GM15510 (cell line): ENCODE measurements around the gene PHLPP1.

ENCODE experiments used
- POLR2A ChIP-seq: IDR thresholded peaks from 3 replicates; pipeline ENCODE4 v1.6.1; 2011; ENCODE audit warnings: borderline replicate concordance; ENCODE audit not compliant: insufficient read length; ENCODE audit errors: extremely low read depth

PHLPP1 gene

GRCh38 chr18:62975785-62976184 is 260.4 kb downstream of the PHLPP1 start:
- no peak for TF ChIP-seq POLR2A

- TF ChIP-seq POLR2A: no peak
Measured at GRCh38 chr18:62976227-62976626, 260.9 kb downstream of the PHLPP1 start.

DNA sequence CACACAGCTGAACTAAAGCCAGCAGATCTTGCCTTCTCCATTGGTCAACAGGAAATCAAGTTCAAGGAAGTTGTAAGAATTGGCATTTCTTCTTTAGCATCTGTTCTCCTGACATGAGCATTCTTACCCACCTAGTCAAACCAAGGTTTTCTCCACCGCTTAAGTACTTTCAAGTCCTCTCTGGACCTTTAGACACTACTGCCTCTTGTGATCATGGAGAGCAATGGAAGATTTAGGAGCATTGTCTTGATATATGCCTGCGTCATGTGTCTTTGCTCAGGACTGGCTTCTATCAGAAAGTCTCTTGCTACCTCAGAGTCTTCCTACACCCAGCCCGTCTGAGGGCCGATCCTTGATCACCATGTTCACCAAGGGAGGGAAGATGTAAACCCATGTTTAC is 262.2 kb downstream of the PHLPP1 start:
- no peak for TF ChIP-seq POLR2A

DNA sequence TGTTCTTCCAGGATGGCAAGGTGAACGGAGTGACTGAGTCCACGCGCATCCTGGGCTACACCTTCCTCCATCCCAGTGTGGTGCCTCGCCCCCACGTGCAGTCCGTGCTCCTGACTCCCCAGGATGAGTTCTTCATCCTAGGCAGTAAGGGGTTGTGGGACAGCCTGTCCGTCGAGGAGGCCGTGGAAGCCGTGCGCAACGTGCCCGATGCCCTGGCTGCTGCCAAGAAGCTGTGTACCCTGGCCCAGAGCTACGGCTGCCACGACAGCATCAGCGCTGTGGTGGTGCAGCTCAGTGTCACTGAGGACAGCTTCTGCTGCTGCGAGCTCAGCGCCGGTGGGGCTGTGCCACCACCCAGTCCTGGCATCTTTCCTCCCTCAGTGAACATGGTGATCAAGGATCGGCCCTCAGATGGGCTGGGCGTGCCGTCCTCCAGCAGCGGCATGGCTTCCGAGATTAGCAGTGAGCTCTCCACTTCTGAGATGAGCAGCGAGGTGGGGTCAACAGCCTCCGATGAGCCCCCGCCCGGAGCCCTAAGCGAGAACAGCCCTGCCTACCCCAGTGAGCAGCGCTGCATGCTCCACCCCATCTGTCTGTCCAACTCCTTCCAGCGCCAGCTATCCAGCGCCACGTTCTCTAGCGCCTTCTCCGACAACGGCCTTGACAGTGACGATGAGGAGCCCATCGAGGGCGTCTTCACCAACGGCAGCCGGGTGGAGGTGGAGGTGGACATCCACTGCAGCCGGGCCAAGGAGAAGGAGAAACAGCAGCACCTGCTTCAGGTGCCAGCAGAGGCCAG is 263.1 kb downstream of the PHLPP1 start:
- no peak for TF ChIP-seq POLR2A

DNA sequence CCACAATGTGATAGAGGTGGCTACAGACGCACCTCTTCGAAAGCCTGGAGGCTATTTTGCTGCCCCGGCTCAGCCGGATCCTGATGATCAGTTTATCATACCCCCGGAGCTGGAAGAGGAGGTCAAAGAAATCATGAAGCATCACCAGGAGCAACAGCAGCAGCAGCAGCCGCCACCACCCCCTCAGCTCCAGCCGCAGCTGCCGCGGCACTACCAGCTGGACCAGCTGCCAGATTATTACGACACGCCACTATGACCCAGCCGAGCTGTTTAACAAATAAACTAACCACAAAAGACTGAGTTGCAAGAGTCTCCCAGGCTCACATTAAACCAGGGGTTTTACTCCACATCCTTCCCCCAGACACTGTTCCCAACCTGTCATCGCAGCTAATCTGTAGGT is 263.8 kb downstream of the PHLPP1 start:
- TF ChIP-seq POLR2A: no peak

DNA sequence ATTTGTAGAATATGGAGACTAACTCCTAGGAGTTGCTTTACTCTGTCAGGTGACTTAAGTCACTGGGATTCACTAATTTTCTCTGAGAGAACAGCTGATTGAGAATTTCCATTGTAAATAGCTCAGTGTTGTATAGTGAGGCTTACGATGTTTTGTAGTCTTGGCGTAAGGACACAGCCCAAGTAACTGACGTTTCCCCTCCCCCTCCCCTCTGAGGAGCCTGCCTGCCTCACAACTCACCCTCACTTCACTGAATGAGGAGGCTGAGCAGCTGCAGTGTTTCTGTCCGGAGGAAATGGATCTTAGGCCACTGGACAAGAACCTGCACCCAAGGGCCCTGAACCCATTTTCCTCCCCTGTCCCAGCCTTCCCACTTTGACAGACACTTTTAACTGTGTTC is 264.6 kb downstream of the PHLPP1 start:
- no peak for TF ChIP-seq POLR2A

DNA sequence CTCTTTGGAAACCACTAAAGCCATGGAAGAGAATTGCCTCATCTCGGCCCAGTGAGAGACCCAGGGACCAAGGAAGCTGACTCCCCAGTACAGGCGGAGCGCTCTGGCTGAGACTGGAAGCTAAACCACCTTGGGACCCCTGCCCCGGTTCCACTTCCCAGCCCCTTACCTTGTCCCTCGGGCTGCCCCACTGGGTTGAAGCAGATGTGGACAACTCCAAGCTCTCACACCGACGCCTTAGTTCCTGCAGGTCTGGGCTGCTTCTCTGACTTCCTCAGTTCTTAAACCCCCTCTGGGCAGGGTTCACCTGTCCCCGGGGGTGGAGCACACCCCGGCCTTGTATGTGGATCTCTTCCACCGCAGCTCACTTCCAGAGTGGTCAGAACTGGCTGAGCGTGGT is 266.2 kb downstream of the PHLPP1 start:
- TF ChIP-seq POLR2A: no peak

DNA sequence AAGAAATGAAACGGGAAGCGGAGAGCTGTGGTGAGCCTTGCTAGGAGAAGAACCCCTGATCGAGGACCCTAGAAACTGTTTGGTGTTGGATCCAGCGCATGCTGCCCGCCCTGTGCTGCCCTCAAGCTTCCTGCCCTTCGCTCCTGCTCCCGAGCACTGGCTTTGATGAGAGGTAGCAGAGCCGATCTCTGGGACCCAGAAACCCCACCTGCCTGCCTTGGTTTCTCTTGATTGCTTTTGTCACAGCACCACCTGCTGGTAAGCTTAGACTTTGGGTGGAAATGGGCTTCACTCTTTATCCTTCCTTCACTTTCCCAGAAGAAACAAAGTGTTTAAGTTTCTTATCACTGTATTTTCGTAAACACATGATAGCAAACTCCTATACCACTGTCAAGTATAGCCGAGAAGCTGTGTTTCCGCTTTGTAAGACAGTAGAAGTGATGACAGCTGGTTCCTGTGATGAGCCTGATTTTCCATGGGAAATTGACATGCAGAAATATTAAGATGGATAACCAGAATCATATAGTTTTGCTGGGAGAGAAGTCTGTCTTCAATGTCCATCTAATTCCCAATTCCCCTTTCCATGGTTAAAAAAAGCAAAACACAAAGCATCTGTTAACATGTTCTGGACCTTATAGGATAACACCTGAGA is 267.4 kb downstream of the PHLPP1 start:
- no peak for TF ChIP-seq POLR2A

DNA sequence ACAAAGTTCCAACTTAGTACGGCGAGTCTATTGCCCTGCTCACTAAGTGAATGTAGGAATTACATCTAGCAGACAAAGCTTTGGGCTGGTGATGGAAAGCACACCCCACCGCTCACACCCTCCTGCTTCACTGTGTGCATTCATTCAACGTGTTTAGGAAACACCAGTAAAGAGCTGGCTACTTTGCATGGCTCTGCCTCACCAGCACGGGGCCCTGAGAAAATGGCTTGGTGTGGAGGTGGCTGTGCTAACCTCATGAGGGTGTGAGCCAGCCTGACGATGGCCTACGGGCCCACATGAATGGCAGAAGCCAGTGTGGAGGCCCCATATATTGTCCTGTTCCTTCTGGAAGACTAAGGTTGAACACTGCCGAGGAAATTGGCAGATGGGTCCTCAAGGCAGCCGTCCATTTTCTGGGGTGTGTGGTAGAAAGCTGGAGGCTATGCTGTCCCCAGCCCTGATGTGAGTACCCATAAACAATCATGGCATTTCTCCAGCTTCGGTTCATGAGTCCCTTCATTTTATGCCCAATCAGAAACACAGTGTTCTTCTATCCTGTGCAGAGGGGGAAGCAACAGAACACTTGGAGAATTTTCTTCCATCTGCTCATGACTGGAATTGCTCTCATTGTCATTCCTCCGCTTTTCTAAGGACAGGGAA is 269.4 kb downstream of the PHLPP1 start:
- TF ChIP-seq POLR2A: no peak

GRCh38 chr18:62986490-62986889 is 271.1 kb downstream of the PHLPP1 start:
- no peak for TF ChIP-seq POLR2A

DNA sequence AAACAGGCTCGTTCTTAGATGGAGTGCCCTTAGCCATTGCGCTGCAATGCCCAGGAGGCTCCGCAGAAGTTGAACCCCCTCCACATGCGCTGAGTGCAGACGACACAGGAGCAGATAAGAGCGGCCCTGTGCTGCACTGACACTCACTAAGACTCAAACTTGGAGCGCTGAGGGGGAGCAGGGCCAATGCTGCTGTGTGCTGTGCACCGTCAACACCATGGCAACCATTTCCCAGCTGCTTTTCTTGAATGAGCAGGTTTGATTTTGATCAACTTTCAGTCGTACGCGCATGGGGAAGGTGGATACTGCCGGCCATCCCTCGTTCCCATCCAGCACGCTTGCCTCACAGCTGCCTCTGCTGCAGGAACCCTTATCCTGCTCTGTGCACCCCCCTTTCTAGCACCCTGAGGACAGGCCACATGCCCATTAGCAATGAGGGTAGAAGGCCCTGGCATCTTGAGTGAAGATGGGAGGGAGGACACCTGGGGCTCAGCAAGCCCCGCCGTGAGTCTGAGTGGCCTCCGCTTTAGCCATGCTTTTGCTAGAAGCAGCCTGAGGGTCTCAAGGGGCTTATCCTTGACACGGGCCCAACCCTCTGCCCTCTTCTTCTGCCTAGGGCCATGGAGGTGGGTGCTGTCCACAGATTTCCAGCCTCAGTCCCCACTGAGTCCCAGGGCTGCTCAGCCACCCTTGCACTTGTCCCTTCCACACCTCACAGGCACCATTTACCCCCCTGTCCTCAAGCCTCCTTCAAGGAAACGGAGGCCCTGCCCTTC is 271.9 kb downstream of the PHLPP1 start:
- TF ChIP-seq POLR2A: no peak

DNA sequence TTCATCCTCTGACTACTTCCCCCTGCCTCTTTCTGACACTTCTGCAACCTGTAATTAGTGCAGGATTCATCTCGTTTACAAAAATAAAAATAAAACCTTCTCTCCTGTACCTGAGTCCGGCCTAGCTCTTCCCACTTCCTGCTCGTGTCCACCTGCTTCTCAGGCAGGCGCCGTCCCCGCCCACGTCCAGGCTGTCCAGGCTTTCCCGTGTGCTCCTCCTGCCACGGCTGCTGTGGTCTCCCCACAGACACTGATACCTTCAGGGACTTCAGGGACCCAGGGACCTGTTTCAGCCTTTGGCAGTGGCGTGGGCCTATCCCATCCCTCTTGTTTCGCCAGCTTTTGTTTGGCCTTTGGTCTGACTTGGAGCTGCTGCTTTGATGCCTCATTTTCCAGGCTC is 272.5 kb downstream of the PHLPP1 start:
- no peak for TF ChIP-seq POLR2A

DNA sequence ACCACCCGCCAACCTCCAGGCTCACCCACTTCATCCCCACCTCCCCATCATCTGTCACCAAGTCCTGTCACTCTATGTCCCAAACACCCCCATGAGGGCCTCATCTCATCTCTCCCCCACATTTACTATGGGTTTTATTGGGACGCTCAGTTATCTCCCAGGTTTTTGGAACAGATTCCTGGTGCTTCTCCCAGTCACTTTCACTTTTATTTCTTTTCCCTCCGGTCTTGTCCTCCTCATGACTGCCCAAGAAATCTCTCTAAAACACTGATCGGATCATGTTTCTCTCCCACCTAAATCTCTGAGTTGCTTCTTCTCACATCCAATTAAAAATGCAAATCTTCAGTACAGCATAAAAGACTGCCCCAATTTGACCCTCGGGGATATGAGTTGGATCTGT is 273.1 kb downstream of the PHLPP1 start:
- no peak for TF ChIP-seq POLR2A

DNA sequence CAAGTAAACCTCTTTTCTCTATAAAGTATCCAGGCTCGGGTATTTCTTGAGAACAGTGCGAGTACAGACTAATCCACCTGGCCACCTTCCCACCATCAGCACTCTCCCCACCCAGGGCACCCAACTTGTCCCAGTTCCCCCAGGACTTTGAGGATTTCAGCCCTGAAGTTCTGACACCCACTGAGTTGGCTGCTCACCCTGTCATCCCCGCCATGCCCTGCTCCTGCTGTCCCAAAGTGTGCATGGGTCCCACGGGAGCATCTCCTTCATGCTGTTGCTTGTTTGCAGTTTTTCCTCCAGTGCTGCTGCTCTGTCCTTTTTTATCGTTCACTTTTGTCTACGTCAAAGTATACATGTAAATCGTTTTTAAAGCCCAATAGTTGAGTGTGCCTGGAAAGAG is 273.9 kb downstream of the PHLPP1 start:
- no peak for TF ChIP-seq POLR2A

GRCh38 chr18:62990653-62991052 is 275.3 kb downstream of the PHLPP1 start:
- no peak for TF ChIP-seq POLR2A

DNA sequence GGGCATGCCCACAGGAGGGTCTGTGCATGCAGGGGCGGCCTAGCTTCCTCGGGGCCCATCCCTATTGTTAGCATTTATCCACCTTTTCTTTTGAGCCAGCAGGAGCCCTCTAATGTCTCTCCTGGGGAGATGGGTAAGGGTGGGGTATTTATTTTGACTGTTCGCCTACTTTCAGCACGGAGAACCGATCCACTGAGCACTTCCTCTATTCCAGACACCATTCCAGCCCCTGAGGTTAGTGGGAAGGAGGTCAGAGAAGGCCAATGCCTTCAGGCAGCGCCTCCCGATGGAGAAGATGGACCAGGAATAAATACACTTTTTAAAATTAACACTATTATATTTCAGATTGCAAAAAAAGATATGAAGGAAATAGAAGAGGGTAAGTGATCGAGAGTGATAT is 276.0 kb downstream of the PHLPP1 start:
- TF ChIP-seq POLR2A: no peak

DNA sequence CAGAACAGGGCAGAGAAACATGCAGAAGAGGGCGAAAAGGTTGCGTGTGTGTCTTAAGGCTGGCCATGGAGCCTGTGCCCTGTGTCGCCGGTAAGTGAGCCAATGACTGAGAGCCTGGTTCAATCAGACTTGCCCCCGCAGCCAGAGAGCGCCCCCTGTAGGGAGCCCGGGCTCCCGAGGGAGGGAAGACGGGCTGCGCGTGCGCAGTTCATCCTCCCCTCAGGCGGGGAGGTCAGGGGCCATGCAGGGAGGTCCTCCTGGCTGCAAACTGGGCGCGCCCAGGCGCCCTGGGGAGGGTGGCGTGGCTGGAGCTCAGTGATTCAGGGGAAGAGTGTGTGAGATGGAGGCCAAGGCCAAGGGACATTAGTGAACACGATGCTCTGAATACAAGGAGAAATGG is 276.6 kb downstream of the PHLPP1 start:
- no peak for TF ChIP-seq POLR2A
